Parathyroid adenoma (tissue), 2 donors: Measurements from ENCODE around the gene ABLIM2.
A peak's percentile ranks its signal among the peaks of the same experiment; 100 is the strongest.

ENCODE experiments used
- H2AFZ ChIP-seq: fragments of 300-600 bp; sonication (generic); one replicate; pipeline ENCODE4 v1.7.0; 2017; ENCODE audit warnings: antibody characterized with exemption, mild to moderate bottlenecking
- H3K27ac ChIP-seq: fragments of 300-600 bp; sonication (generic); one replicate; pipeline ENCODE4 v1.7.0; 2017
- H3K27me3 ChIP-seq: fragments of 300-600 bp; sonication (generic); one replicate; pipeline ENCODE4 v1.7.0; 2017; ENCODE audit warnings: low read length; ENCODE audit not compliant: control insufficient read depth, insufficient read depth
- H3K36me3 ChIP-seq: fragments of 300-600 bp; sonication (generic); one replicate; pipeline ENCODE4 v1.7.0; 2017; ENCODE audit warnings: low read length; ENCODE audit not compliant: control insufficient read depth, insufficient read depth
- H3K4me1 ChIP-seq: fragments of 300-600 bp; sonication (generic); one replicate; pipeline ENCODE4 v1.7.0; 2017; ENCODE audit warnings: control low read depth
- H3K4me2 ChIP-seq: fragments of 300-600 bp; sonication (generic); one replicate; pipeline ENCODE4 v1.7.0; 2017; ENCODE audit warnings: low read length
- H3K4me3 ChIP-seq: fragments of 300-600 bp; sonication (generic); one replicate; pipeline ENCODE4 v1.7.0; 2017; ENCODE audit warnings: low read depth, low read length
- H3K79me2 ChIP-seq: fragments of 300-600 bp; sonication (generic); one replicate; pipeline ENCODE4 v1.7.0; 2017; ENCODE audit warnings: control low read depth
- H3K9ac ChIP-seq: fragments of 300-600 bp; sonication (generic); one replicate; pipeline ENCODE4 v1.7.0; 2017; ENCODE audit warnings: mild to moderate bottlenecking
- H3K9me3 ChIP-seq: fragments of 300-600 bp; sonication (generic); one replicate; pipeline ENCODE4 v1.7.0; 2017; ENCODE audit warnings: low read length; ENCODE audit not compliant: control insufficient read depth
- TF ChIP-seq, protein P1 (sequence below): fragments of 300-600 bp; sonication (generic); IDR thresholded peaks from one replicate; pipeline ENCODE4 v1.7.0; 2017; ENCODE audit warnings: antibody characterized with exemption, mild to moderate bottlenecking
- donor health status: primary hyperparathyroidism.

ABLIM2 gene

DNA sequence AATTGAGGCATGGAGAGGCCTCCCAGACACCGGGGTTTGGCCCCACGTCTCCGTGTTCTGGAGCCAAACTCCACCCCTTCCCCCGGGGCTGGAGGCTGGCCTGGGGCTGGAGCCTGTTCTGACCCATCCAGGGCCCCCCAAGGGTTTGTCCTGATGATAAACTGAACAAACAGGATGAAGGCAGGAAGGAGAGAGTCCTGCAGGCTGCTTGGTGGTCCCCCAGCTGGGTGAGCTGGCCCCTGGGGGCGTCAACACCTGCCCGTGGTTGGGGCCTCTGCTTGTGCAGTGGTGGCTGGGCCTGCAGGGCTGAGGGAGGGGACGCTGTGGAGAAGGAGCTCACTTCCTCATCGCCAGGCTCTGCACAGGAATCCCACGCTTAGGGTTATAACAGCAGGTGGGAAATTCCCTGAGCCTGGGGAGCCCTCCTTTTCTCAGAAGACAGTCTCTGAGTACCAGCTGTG, 42.7 kb upstream of the ABLIM2 start:
- H3K4me1 ChIP-seq = peaks cover 2% of the 10 kb centered on the region
- no peaks in the 10 kb centered on the region for H3K79me2 ChIP-seq
- TF ChIP-seq, protein P1, sequence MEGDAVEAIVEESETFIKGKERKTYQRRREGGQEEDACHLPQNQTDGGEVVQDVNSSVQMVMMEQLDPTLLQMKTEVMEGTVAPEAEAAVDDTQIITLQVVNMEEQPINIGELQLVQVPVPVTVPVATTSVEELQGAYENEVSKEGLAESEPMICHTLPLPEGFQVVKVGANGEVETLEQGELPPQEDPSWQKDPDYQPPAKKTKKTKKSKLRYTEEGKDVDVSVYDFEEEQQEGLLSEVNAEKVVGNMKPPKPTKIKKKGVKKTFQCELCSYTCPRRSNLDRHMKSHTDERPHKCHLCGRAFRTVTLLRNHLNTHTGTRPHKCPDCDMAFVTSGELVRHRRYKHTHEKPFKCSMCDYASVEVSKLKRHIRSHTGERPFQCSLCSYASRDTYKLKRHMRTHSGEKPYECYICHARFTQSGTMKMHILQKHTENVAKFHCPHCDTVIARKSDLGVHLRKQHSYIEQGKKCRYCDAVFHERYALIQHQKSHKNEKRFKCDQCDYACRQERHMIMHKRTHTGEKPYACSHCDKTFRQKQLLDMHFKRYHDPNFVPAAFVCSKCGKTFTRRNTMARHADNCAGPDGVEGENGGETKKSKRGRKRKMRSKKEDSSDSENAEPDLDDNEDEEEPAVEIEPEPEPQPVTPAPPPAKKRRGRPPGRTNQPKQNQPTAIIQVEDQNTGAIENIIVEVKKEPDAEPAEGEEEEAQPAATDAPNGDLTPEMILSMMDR = no peak
- no peak overlapping the region for H3K4me3 ChIP-seq
- no peak overlapping the region for H2AFZ ChIP-seq
- H3K9me3 ChIP-seq = no peaks in the 10 kb centered on the region
- H3K27me3 ChIP-seq = no peaks in the 10 kb centered on the region
- H3K9ac ChIP-seq = no peak overlapping the region
- no peak overlapping the region for H3K27ac ChIP-seq
- no peak overlapping the region for H3K4me2 ChIP-seq
- H3K36me3 ChIP-seq = no peaks in the 10 kb centered on the region

DNA sequence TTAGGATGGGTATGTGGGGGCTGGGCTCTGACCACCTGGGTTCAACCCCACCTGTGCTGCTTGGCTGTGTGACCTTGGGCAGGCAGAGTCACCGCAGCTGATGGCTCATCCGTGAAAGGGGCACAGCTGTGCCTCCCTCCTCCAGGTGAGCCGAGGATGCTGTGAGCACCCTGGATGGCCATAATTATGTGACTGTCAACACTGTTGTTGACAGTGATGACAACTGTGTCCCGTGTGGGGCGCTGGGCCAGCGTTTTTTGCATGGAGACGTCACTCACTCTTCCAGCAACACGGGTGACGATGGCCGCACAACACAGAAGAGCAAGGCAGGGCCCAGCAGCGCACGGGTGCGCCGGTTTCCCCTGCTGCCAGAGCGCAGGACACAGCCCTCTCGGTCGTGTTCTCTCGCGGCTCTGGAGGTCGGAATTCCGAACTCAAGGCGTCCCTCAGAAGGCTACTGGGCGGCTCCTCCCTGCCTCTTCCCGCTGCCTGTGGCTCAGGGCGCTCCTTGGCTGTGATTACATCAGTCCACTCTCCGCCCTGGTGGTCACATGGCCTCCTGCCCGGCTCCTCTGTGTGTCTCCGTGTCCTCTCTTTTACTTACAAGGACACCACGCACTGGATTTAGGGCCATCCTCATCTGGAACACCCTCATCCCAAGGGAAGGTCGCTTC, 41.8 kb upstream of the ABLIM2 start:
- Histone ChIP-seq H3K4me2 (peak overlapping the region; percentile 47), H3K36me3 (no peaks in the 10 kb centered on the region), H3K9me3 (no peaks in the 10 kb centered on the region), H3K27me3 (no peaks in the 10 kb centered on the region), H3K4me1 (peaks cover 2% of the 10 kb centered on the region), H3K9ac (no peak overlapping the region), H3K27ac (peak overlapping the region; percentile 29), H3K4me3 (peak overlapping the region; percentile 27), H2AFZ (no peak overlapping the region), H3K79me2 (no peaks in the 10 kb centered on the region)
- TF ChIP-seq, protein P1 = no peak

DNA sequence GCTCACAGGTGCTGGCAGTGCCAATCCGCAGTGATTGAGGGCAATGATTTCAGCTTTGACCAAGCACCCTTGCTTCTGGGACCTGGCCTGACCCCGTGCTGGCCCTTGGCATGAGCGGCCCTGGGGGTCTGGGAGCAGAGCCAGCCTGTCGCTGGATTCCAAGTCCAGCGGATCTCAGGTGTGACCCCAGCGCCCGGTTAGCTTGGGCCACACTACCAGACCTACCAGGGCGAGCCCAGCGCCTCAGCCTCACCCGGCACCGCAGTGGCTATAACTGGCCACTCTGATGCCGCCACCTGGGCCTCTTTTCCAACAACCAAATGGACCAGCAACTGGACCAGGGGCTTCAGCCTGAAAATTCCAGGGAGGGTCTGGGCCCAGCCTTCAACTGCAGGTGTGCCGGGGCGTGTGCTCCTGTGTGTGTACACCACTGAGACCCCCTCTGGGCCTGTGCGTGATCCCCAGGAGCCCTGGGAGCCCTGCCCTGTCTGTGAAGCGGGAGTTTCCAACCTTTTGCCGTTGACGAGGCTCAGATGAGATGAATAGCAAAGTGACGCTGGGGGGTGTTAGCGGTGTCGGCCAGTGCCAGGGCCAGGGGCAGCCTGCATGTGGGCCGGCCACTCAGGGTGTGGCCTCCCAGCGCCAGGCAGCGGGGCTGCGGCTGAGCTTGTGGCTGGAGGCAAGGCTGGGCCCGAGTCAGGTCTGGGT, 41.1 kb upstream of the ABLIM2 start:
- peak overlapping the region; percentile 31 for H3K4me3 ChIP-seq
- peak overlapping the region; percentile 77 for H2AFZ ChIP-seq
- no peaks in the 10 kb centered on the region for H3K79me2 ChIP-seq
- H3K36me3 ChIP-seq = no peaks in the 10 kb centered on the region
- H3K9me3 ChIP-seq = no peaks in the 10 kb centered on the region
- H3K27me3 ChIP-seq = no peaks in the 10 kb centered on the region
- TF ChIP-seq, protein P1 = no peak
- peaks cover 2% of the 10 kb centered on the region for H3K4me1 ChIP-seq
- peak overlapping the region; percentile 29 for H3K27ac ChIP-seq
- H3K4me2 ChIP-seq = peak overlapping the region; percentile 57
- H3K9ac ChIP-seq = no peak overlapping the region

DNA sequence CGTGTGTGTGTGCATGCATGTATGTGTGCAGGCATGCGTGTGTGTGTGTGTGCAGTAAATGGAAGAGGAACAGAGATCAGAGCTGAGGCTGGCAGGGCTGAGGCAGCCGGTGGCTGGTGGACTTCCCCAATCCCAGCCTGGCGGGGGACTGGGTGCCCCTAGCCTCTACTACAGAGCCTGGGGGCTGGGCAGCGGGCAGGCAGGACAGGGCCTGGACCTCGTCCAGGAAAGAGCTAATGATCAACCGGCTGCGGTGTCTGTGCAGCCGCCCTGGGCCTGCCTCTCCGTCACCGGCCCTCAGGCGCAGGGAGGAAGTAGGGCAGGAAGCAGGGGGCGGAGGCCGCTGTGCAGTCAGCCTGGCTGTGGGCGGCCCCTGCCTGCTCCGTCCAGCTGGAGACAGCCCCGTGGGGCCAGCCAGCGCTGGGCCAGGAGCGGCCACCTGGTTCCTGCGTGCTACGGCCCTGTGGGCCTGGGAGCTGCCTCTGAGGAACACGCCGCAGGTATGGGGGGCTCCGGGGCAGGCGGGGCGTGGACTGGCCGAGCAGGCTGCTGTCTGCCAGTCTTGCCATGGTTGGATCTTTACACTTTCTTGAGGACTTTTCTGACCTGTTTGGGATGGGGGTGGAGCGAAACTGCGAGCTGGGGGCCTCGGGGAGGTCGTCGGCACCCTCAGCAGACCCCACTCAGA, 40.4 kb upstream of the ABLIM2 start, which contains the start of gene SH3TC1:
Gene SH3TC1 (plus strand): TSS at position 385 of the 688 bp plus-strand sequence. CDS start 5,905 bp downstream, outside the sequence.
- peaks cover 2% of the 10 kb centered on the region for H3K4me1 ChIP-seq
- no peaks in the 10 kb centered on the region for H3K27me3 ChIP-seq
- H3K9me3 ChIP-seq = no peaks in the 10 kb centered on the region
- H3K4me2 ChIP-seq = peak within 1 kb of the TSS; percentile 57
- TF ChIP-seq, protein P1 = no peak
- no peaks in the 10 kb centered on the region for H3K79me2 ChIP-seq
- H3K4me3 ChIP-seq = peak within 1 kb of the TSS; percentile 31
- H3K27ac ChIP-seq = peak within 1 kb of the TSS; percentile 29
- H3K9ac ChIP-seq = no peak within 1 kb of the TSS
- no peaks in the 10 kb centered on the region for H3K36me3 ChIP-seq
- H2AFZ ChIP-seq = peak within 1 kb of the TSS; percentile 77
